ENCODE measurements around the gene LACRT. TPM values are rescaled to one million over a fixed set of nuclear protein-coding genes. Genes with fewer than 3 reads are reported as not detected.

Gene LACRT
- total and polyA plus RNA-seq, 2 donors (not counting 3 experiments of a cell fraction or from before 2014, with no cell fraction given), result not detected

DNA sequence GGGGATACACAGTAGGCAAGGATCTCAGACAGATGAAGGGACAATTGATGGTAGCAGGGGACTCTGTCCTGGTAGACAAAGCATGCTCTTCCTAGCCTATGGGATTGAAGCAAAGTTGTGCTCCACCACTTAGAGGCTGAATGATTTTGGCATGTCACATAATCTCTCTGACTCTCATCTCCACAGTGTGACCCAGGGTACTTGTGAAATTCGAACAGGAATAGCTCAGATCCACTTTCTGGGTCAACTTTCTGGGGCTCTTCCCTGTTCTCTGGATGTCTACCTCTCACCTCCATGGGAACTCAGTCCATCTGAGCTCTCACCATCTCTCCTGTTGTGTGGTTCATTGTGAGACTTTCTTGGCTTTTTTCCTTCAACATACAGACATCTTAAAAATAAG lies 15.1 kb upstream of the LACRT start:
- H3K36me3 ChIP-seq (ENCODE audit: control insufficient read depth in 2 of 2, extremely low read depth in 1 of 2, insufficient read depth in 2 of 2, low read length in 2 of 2), result no peaks in the 10 kb centered on the region
- ChIA-PET CTCF (interaction anchor here (1.7 kb wide), 1 partner anchor 9 kb away, joined by 7 read pairs; no protein-coding TSS in a partner anchor), POLR2A (no interaction called here)
- BruUV-seq (replicated peaks), result no TSS peak
- no peaks in the 10 kb centered on the region for H4K20me1 ChIP-seq (replicated peaks; ENCODE audit: control insufficient read depth, extremely low read depth, insufficient read depth, low read length)
- H3K79me2 ChIP-seq (ENCODE audit: control insufficient read depth, insufficient read depth, low read length), result no peaks in the 10 kb centered on the region
- H3K27ac ChIP-seq (ENCODE audit: insufficient read depth, low read depth, low read length), result no peak overlapping the region
- no peak for FAIRE-seq
- H3K27me3 ChIP-seq (ENCODE audit: control insufficient read depth in 2 of 2, insufficient read depth in 2 of 2, low read length in 2 of 2), result peaks cover 0 to 2% of the 10 kb centered on the region in 2 experiments
- DNase-seq (ENCODE audit: low read depth, low spot score), result no peak
- dilution Hi-C loops (cut with MboI; ENCODE audit: extremely low pct_ligation_motif_present, low sequenced_read_pairs) (no loop called here), intact Hi-C loops (cut with micrococcal nuclease) (no loop called here)
- TF ChIP-seq, protein P1, sequence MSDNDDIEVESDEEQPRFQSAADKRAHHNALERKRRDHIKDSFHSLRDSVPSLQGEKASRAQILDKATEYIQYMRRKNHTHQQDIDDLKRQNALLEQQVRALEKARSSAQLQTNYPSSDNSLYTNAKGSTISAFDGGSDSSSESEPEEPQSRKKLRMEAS (IDR thresholded peaks at IDR 0.05; ENCODE audit: insufficient read depth, insufficient read length), result no peak
- no peak for TF ChIP-seq JUN (IDR thresholded peaks at IDR 0.05; ENCODE audit: borderline replicate concordance, insufficient read depth, insufficient read length, low read depth)
- TF ChIP-seq POLR2A (IDR thresholded peaks at IDR 0.05; ENCODE audit: low read depth, low read length), result no peak
- TF ChIP-seq FOS (IDR thresholded peaks at IDR 0.05; ENCODE audit: borderline replicate concordance, insufficient read depth, low read length), result no peak
- TF ChIP-seq GATA2 (IDR thresholded peaks at IDR 0.05; ENCODE audit: insufficient read depth, insufficient read length, low read depth, low read length), result no peak
- TF ChIP-seq MYC (IDR thresholded peaks at IDR 0.05; ENCODE audit: low read depth, low read length), result no peak
- TF ChIP-seq POLR2AphosphoS5 (IDR thresholded peaks at IDR 0.05; ENCODE audit: insufficient read depth, low read depth, low read length), result no peak
- TF ChIP-seq, protein P2, sequence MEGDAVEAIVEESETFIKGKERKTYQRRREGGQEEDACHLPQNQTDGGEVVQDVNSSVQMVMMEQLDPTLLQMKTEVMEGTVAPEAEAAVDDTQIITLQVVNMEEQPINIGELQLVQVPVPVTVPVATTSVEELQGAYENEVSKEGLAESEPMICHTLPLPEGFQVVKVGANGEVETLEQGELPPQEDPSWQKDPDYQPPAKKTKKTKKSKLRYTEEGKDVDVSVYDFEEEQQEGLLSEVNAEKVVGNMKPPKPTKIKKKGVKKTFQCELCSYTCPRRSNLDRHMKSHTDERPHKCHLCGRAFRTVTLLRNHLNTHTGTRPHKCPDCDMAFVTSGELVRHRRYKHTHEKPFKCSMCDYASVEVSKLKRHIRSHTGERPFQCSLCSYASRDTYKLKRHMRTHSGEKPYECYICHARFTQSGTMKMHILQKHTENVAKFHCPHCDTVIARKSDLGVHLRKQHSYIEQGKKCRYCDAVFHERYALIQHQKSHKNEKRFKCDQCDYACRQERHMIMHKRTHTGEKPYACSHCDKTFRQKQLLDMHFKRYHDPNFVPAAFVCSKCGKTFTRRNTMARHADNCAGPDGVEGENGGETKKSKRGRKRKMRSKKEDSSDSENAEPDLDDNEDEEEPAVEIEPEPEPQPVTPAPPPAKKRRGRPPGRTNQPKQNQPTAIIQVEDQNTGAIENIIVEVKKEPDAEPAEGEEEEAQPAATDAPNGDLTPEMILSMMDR (IDR thresholded peaks at IDR 0.05; ENCODE audit: extremely low read depth in 1 of 2, insufficient read depth in 1 of 2, low read depth in 1 of 2, low read length in 2 of 2), result no peak
- TF ChIP-seq EZH2 (IDR thresholded peaks at IDR 0.05; ENCODE audit: borderline replicate concordance, low read depth, low read length, severe bottlenecking), result no peak
- H2AFZ ChIP-seq (ENCODE audit: low read depth, low read length), result no peak overlapping the region
- no peaks in the 10 kb centered on the region for H3K4me1 ChIP-seq (ENCODE audit: control insufficient read depth, extremely low read depth, insufficient read depth, low read length)
- no peaks in the 10 kb centered on the region for H3K9me1 ChIP-seq (replicated peaks; ENCODE audit: control insufficient read depth, extremely low read depth, insufficient read depth, low read length)
- no peak overlapping the region for H3K4me2 ChIP-seq (ENCODE audit: insufficient read depth, low read length)
- no peak overlapping the region for H3K9ac ChIP-seq (replicated peaks; ENCODE audit: extremely low read depth, insufficient read depth, low read length)
- H3K4me3 ChIP-seq (replicated peaks in 1 of 3; ENCODE audit: insufficient read depth in 1 of 3, low read depth in 1 of 3, low read length in 3 of 3), result no peak overlapping the region
- no peaks in the 10 kb centered on the region for H3K9me3 ChIP-seq (replicated peaks; ENCODE audit: control insufficient read depth, insufficient read depth, low read length)

Measured in endothelial cell of umbilical vein (primary cell).